ENCODE results near the gene MASP1.

GRCh38 chr3:187196573-187197334 lies 94.8 kb downstream of the MASP1 start:
- no peak for TF ChIP-seq POLR2AphosphoS5 (IDR thresholded peaks at IDR 0.05; ENCODE audit: borderline replicate concordance, low read depth, low read length)
- TF ChIP-seq EZH2 (IDR thresholded peaks at IDR 0.05): no peak
- TF ChIP-seq FOXP2 (optimal IDR thresholded peaks at IDR 0.05; ENCODE audit: control extremely low read depth, extremely low read length, insufficient read depth): no peak

Data from SK-N-MC (cell line).